H1 (cell line): ENCODE data around the gene SRRM2. TPM values are rescaled to one million over a fixed set of nuclear protein-coding genes. Genes with fewer than 3 reads are reported as not detected.

ENCODE experiments used
- CHD7 ChIP-seq: fragments of 300-600 bp; sonication (generic); IDR thresholded peaks from 2 replicates; pipeline ENCODE4 v1.7.1; 2012; ENCODE audit warnings: low read length, moderate library complexity, mild to moderate bottlenecking, inconsistent platforms; ENCODE audit not compliant: insufficient replicate concordance
- GTF2F1 ChIP-seq: IDR thresholded peaks from 2 replicates; pipeline ENCODE4 v1.6.1; 2012; ENCODE audit warnings: low read depth, low read length, improper control_type of control experiment, borderline replicate concordance
- YY1 ChIP-seq: IDR thresholded peaks from 2 replicates; pipeline ENCODE4 v1.6.1; 2011; ENCODE audit warnings: low read depth, mild to moderate bottlenecking, low read length
- polyA plus RNA-seq, 7 experiments: library from polyadenylated mRNA; depleted of rRNA in 3 of 7; stranded (reverse) in 5 of 7; unstranded in 2 of 7; fragments of >200 nt in 5 of 7; fragments of 200-250 nt in 2 of 7; gene quantifications; 1 replicate in 5 of 7; 2 replicates in 1 of 7; 4 replicates in 1 of 7; pipeline versions ENCODE4 v1.2.1 to v1.2.3, GENCODE V29; 2011 to 2013; ENCODE audit warnings: missing spikeins in 2 of 7, mixed read lengths in 2 of 7
- total RNA-seq: library from RNA; stranded (reverse); fragmentation: NEBNext Ultra II Directional; extraction: Animal tissue kit (Norgen Biotek cat#: 25700); gene quantifications from 2 replicates; pipeline ENCODE4 v1.2.1, GENCODE V29; 2021

The SRRM2 gene
- total and polyA plus RNA-seq, 2 of the 8 experiments (the other 6 are each of a cell fraction or from before 2014, with no cell fraction given) = 300 to 579 TPM

- no peak for TF ChIP-seq CHD7
- no peak for TF ChIP-seq YY1
- TF ChIP-seq GTF2F1 = no peak
These were observed 17.5 kb upstream of the SRRM2 start (continued) for GRCh38 chr16:2734844-2735515.
